Placental epithelial cell (primary cell): Measurements from ENCODE around the gene IFNL1. TPM values are rescaled to one million over a fixed set of nuclear protein-coding genes. Genes with fewer than 3 reads are reported as not detected.

Experiments used
- small RNA-seq: library from RNA; depleted of rRNA; stranded (forward); fragments of <200 nt; gene quantifications from one replicate; pipeline ENCODE3, GENCODE V24; 2012
- total RNA-seq: library from RNA; depleted of rRNA; stranded (reverse); fragments of >200 nt; gene quantifications from 2 replicates; pipeline ENCODE4 v1.2.3, GENCODE V29; 2012

Gene IFNL1
- total RNA-seq: not detected in 2 replicates

DNA sequence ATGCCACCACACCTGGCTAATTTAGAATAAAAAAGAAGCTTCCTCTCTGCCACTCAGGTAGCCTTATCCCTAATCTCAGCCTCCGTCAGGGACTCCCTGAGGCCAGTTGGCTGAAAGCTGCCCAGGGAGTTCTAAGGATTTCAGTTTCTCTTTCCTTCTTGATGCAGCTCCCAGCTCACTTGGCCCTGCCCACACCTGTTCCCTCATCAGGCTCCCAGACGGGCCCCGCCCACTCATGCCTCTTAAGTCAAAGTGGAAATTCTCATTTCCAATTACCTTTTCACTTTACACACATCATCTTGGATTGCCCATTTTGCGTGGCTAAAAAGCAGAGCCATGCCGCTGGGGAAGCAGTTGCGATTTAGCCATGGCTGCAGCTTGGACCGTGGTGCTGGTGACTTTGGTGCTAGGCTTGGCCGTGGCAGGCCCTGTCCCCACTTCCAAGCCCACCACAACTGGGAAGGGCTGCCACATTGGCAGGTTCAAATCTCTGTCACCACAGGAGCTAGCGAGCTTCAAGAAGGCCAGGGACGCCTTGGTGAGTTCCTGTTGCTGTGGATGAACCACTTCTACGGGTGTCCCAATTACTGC, at the start of gene IFNL1:
Gene IFNL1, plus strand, starts transcription at position 353 of the 591 bp plus-strand sequence. Its CDS starts 15 bp downstream, at position 368.

DNA sequence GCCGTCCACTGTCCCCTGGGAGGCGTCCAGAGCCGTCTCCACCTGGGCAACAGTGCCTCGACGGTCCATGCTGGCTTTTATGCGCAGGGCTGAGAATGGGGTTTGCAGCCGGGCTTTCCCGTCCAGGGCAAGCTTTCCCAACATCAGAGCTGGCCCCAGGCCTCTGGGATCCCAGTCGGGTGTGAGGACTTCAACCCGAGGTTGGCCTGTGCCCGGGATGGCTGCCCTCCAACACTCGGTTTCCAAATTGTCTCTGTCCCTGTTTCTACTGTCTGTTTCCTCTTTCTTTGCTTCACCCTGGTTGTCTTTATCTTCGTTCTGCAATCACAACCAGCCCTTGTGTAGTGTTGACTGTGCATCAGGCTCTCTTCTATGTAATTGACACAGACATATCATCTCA, 47.4 kb upstream of the IFNL1 start, which contains the start of gene IFNL4:
Gene IFNL4, minus strand, starts transcription at position 51 of the 400 bp plus-strand sequence.

DNA sequence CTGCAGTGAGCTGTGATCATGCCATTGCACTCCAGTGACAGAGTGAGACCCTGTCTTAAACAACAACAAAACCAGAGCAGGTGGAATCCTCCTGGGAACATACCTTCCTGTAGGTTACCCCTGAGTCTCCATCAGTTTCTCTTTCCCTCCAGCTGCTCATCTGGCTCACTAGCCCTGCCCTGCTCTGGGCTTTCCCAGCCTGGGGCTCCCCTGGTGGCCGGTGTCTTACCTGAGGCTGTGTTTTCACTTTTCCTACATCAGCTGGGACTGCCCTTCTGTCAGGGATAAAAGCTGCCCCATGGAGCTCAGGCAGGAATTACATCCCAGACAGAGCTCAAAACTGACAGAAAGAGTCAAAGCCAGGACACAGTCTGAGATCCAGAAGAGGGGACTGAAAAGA, 28.1 kb upstream of the IFNL1 start, which contains the start of gene IFNL2:
Gene IFNL2, plus strand, starts transcription at position 312 of the 400 bp plus-strand sequence. CDS start 173 bp downstream, outside the sequence.

DNA sequence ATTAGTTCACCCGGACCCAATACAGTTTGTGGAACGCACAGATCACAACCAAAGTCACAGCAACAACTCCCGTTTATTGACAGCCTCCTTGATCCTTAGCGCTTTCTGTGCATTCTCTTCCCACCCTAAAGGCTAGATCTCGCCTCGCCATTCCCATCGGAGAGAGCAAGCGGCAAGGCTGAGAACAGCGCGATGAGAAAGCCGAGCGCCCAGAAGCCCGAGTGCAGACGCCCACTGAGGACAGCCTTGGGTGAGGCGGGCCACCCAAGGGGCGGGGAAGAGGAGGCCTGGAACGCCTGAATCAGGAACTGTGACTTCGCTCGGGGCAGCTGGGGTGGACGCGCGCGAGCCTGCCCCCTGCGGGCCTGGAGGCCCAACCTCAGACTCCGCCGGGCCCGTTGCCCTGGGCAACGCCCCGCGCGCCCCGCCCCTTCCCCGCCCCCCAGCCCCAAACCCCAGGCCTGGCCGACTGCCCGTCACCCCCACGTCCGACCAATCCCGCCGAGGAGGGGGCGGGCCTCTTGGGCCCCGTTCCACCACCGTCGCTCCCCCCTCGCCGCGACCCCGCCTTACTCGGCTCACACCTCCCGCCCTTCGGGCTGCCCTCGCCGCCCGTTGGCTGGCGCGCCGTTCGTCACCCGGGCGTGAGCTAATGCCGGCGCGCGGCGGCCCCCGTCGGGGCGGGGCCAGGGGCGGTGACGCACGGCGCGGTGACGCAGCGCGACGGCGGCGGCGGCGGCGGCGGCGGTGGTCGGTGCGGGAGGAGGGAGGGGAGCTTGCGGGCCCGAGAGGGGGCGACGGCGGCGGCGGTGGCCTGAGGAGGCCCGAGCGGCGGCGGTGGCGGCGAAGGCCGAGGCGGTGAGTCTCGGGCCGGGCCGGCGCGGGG, 45.8 kb downstream of the IFNL1 start, which contains the start of gene SAMD4B:
Gene SAMD4B, plus strand, starts transcription at position 703 of the 886 bp plus-strand sequence. CDS start 14,473 bp downstream, outside the sequence.

Small RNA genes lying within 50 kb of the gene (small RNA-seq; reads per million reads assigned to genes)
- 0.23 reads per million for gene AC011445.2

Other genes with a start within 250 kb of the IFNL1 start
- gene ACP7, start 212.0 kb upstream of the IFNL1 start, total RNA-seq: 0.22 and 0.39 TPM in 2 replicates
- 15.7 and 17.3 TPM in 2 replicates for gene PAK4, start 170.6 kb upstream of the IFNL1 start, total RNA-seq
- not detected in 2 replicates for gene NCCRP1, start 99.4 kb upstream of the IFNL1 start, total RNA-seq
- not detected in 2 replicates for gene SYCN, start 92.1 kb upstream of the IFNL1 start, total RNA-seq
- not detected in 2 replicates for gene IFNL3, start 51.4 kb upstream of the IFNL1 start, total RNA-seq
- not detected in 2 replicates for gene IFNL4, start 47.6 kb upstream of the IFNL1 start, total RNA-seq
- gene IFNL2, start 28.0 kb upstream of the IFNL1 start, total RNA-seq: not detected in 2 replicates
- gene LRFN1, start 24.5 kb downstream of the IFNL1 start, total RNA-seq: 0.39 TPM in 1 of 2 replicates, not detected in the other
- gene GMFG, start 39.6 kb downstream of the IFNL1 start, total RNA-seq: not detected in 2 replicates
- gene SAMD4B, start 46.0 kb downstream of the IFNL1 start, total RNA-seq: 64.0 and 66.7 TPM in 2 replicates
- 39.3 and 44.9 TPM in 2 replicates for gene PAF1, start 94.7 kb downstream of the IFNL1 start, total RNA-seq
- gene MED29, start 95.0 kb downstream of the IFNL1 start, total RNA-seq: 18.1 and 20.9 TPM in 2 replicates
- 16.2 and 16.9 TPM in 2 replicates for gene ZFP36, start 110.4 kb downstream of the IFNL1 start, total RNA-seq
- gene PLEKHG2, start 116.3 kb downstream of the IFNL1 start, total RNA-seq: 17.5 and 29.4 TPM in 2 replicates
- 123 and 173 TPM in 2 replicates for gene RPS16, start 139.5 kb downstream of the IFNL1 start, total RNA-seq
- gene SUPT5H, start 149.2 kb downstream of the IFNL1 start, total RNA-seq: 84.8 and 94.0 TPM in 2 replicates
- 35.3 and 58.7 TPM in 2 replicates for gene TIMM50, start 184.4 kb downstream of the IFNL1 start, total RNA-seq
- gene DLL3, start 202.5 kb downstream of the IFNL1 start, total RNA-seq: under 0.01 TPM in 1 of 2 replicates, not detected in the other
- not detected in 2 replicates for gene SELENOV, start 218.7 kb downstream of the IFNL1 start, total RNA-seq
- gene EID2B, start 236.4 kb downstream of the IFNL1 start, total RNA-seq: 1.1 and 1.2 TPM in 2 replicates
- 6.3 and 14.4 TPM in 2 replicates for gene EID2, start 243.8 kb downstream of the IFNL1 start, total RNA-seq